T-helper 1 cell treated with Interleukin-12 subunit alpha and Interleukin-12 subunit beta and Interleukin-4 antibody, amounts not matched to agents 30 ng/mL and 1 ng/mL, for 36 hours (primary cell): ENCODE data around the gene PAAF1. TPM values are rescaled to one million over a fixed set of nuclear protein-coding genes. Genes with fewer than 3 reads are reported as not detected.
"Not testable (repeated sequence)": the region's sequence is repeated elsewhere in the genome, so short reads cannot be mapped to it uniquely, and the experiment has no call there.

Experiments
- intact Hi-C: fragments of 100-400 bp; cut with micrococcal nuclease; formaldehyde crosslinking; loops from one replicate; pipeline ENCODE4 v1.15.1; 2024
- total RNA-seq: library from RNA; stranded (reverse); gene quantifications from 2 replicates; pipeline ENCODE4 v1.2.3, GENCODE V29; 2022

PAAF1 gene
- total RNA-seq, 1 donor from 2014 or later, result 19.9 TPM

DNA sequence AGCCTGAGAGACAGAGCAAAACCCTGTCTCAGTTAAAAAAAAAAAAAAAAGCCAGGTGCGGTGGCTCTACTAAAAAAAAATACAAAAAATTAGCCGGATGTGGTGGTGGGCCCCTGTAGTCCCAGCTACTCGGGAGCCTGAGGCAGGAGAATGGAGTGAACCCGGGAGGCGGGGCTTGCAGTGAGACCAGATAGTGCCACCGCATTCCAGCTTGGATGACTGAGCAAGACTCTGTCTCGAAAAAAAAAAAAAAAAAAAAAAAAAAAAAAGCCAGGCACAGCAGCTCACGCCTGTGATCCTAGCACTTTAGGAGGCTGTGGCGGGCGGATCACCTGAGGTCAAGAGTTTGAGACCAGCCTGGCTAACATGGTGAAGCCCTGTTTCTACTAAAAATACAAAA is 3.6 kb downstream of the PAAF1 start:
- intact Hi-C loops, result not testable (repeated sequence)

DNA sequence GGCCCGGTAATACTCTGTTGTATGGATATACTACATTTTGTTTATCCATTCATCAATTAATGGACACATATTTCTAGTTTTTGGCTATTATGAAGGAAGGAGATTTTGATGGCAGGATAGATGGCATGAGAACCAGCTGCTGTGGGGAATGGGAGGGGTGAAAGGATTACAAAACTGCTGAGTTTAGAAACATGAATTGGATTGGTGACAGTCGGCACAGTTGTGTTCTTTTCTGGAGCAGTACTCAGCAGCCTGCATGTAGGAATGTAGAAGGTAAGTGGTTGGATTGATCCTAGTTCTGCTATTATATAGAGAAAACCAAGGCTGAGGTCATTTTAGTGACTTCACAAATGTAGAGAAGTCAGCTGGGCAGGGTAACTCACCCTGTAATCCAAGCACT is 7.1 kb downstream of the PAAF1 start:
- intact Hi-C loops, result no loop called here

DNA sequence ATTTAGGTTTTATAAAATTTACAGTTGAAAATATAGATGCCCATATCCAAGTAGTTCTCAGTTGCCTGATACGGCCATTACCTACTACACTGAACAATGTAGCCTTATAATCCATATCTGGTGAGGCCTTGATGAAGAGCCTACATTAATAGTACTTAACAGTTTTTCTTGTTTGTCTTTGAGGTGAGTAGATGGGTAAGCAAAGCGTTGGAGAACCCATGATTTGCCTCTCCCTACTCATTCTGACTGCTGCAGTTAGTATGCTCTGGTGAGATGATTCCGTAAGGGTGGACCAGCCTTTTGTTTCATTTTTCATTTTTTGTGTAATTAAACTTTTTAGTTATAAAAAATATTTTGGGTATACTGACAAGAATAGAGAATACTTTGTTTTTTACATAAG is 11.4 kb downstream of the PAAF1 start:
- intact Hi-C loops, result no loop called here

DNA sequence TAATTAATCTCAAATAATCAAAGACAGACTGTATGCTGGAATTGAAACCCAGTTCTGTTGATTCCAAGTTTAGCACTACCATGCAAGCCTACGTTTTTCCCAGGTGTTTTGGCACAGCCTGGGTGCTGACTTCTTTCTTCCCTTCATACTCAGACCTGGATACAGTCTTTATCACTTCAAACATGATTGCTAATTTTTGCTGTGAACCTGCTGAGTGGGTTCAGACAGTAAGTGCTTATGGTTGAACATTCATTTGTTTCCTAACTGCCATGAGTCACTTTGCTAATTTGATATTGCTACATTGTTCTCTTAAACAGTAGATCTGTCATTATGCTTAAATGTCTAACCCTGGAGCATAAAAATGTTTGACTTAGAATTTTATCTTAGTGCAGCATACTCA is 12.2 kb downstream of the PAAF1 start:
- intact Hi-C loops, result no loop called here

DNA sequence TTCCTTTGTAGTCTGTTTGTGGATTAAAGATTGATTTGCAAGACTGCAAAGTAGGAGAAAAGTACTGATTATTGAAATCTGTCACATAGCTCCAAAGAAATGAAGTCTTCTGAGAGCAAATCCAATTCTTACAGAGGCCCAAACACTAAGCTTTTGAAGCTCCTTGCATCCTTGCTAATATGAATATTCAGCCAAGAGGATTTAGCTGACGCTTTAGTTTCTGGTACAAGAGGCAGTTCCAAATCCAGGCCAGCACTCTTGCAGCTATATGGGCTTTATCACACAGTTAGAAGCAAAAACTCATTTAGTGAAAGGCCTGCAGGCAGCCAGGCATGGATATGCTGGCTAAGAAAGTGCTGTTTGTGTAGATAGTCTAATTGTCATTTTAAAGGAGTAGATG is 12.7 kb downstream of the PAAF1 start:
- intact Hi-C loops, result no loop called here

DNA sequence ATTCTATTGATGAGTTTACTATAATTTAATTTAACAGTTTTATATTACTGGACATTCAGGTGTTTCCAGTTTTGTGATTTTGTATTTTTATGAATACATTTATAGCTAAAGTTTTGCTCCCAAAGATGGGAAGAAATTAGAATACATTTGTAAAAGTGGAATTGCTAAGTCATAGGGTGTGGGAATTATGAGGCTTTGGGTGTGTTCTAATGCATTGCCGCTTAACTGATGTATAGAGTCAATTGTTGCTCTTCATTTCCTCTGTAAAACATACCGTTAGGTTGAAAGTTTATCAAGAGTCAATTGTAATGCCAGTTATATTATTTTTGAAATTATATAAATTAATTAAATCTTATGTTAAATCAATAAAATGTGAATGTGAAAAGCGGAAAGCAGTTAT is 16.2 kb downstream of the PAAF1 start:
- intact Hi-C loops, result no loop called here

DNA sequence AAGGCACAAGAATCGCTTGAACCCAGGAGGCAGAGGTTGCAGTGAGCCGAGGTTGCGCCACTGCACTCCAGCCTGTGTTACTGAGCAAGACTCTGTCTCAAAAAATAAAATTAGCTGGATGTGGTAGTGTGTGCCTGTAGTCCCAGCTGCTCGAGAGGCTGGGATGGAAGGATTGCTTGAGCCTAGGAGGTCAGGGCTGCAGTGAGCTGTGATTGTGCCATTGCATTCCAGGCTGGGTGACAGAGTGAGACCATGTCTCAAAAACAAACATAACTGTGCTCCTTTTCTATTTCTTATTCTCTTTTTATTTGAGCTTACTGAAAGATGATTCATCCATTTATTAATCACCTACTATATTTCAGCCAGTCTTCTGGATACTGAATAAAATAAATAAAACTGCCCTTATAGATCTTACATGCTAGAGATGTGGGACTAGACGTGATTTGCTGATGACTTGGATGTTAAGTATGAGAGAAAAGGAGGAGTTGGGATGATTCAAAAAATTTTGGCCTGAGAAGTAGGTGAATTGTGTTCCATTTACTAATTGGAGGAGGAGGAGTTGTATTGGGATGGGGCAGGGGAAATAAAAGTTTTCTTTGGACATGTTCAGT is 18.0 kb downstream of the PAAF1 start:
- intact Hi-C loops, result no loop called here

DNA sequence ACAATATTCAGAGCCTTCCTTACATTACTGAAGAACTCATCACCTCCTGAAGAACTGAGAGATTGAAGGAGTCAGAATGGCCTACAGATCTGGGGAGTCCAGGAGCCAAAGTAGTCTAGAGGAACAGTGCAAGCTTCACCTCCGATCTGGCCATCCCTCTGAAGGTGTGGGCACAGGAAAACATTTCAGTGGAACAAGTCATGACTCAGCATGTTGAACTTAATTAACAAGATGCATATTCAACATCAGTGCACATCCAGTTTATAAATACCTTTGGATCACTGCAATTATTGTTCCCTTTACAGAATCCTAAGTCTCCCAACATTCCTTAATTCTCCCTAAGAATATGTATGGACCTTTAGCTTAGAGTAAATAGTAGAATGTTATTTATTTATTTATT is 25.5 kb downstream of the PAAF1 start:
- intact Hi-C loops, result no loop called here

DNA sequence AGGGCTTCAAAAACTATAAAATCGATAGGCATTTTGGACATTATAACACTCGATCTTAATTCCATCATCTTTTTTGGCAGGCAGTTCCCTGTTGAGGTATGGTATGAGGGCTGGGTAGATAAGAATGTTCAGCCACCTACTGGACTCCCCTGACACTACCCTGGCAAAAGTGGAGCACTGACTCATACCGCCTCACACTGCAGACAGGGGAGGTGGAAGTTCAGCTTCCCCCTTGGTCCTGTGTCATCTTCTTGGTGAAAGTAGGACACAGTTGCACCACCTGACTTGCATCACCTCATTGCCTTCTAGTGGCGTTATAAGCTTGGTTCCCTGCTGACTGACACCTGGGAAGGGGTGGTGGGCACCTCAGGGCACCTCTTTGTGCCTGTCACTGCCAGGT is 30.4 kb downstream of the PAAF1 start:
- intact Hi-C loops, result no loop called here

DNA sequence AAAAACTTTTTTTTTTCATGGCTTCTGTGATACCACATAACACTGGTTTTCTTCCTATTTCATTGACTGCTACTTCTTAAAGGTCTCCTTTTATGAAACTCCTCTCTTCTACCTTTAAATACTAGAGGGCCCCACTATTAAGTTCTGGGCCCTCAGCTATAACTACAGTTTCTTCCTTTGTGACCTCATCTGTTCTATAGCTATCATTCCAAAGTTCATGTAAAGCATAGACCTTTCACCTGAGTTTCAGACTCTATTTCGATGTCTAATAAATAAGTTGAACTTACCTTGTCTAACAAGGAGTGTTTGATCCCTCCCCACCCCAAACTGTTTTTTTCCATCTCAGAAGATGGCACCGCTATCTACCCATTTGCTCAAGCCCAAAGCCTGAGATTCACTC is 35.2 kb downstream of the PAAF1 start:
- intact Hi-C loops, result no loop called here

DNA sequence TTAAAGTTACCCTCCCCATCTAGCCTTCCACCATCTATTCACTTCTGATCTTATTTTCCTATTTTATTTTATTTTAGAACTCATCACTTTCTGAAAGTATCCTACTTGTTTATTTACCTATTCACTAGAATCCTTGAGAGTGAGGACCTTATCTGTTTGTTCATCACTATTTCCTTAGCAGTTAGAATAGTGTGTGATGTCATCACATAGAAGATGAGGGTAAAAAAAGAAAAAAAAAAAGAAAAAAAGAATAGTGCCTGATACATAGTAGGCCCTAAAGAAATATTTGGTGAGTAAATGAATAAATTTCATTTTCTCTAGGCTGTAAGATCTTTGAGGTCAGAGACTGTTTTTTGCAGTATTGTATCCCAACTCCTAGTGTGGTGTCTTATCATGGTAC is 36.7 kb downstream of the PAAF1 start:
- intact Hi-C loops, result no loop called here

DNA sequence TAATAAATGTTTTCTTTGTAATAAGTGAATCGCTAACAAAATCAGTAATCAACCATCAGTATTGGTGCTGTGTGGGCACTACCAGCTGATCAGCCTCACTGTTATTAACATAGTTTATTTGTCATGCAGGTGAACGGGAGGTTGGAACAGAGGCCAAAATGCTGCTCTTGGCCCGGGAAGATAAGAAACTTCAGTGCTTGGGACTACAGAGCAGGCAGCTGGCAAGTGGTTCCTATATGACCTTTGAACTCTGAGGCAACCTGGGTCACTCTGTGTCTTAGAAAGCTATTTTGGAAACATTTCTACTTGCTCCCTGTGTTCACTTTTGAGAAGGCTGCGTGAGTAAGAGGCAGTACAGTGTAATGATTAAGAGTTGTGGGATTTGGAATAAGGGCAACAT is 37.5 kb downstream of the PAAF1 start:
- intact Hi-C loops, result no loop called here

DNA sequence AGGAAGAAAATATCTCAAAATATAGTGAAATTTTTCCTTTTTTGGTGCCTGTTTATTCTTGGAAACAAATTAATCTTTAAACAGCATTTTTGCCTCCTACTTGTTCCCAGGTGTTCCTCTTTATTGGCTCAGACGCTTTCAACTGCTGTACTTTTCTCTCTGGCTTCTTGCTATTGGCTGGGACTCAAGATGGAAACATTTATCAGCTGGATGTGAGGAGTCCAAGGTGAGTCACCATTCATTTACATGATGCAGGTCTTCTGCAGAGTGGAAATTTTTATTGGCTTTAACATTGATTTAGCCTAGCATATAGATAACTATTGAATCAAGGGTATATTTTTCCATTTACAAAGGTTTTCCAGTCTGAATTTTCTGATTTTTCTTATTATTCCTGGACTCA is 39.6 kb downstream of the PAAF1 start:
- intact Hi-C loops, result no loop called here

DNA sequence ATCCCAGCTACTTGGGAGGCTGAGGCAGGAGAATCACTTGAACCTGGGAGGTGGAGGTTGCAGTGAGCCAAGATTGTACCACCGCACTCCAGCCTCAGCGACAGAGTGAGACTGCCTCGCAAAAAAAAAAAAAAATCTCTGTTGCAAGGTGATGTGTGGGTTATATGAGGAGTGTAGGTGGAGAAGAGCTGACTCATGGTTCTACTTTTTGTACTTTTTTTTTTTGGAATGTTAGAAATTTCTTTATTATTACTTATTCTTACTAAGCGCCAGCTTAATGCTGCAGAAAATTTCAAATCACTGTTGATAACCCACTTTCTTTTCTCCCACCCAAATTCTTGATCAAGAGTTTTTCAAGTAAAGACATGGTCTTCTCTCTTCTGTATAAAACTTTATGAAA is 44.4 kb downstream of the PAAF1 start:
- intact Hi-C loops, result no loop called here

DNA sequence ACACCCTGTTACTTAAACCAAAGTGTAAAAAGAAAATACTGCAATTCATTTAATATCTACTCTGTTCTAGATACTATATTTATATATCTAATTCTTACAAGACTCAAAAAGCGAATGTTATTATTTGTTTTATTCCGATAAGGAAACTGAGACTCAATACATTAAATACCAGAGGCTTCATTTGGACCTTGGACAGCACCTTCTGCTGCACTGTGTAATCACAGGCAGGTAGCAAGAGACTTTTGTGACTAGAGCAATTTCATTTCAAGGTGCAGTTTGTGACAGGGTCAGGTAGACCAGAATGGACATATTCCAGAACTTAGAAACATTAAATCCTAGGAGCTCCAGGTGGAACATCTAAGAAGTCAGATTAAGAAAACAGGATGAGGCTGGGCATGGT is 52.6 kb downstream of the PAAF1 start:
- intact Hi-C loops, result no loop called here

DNA sequence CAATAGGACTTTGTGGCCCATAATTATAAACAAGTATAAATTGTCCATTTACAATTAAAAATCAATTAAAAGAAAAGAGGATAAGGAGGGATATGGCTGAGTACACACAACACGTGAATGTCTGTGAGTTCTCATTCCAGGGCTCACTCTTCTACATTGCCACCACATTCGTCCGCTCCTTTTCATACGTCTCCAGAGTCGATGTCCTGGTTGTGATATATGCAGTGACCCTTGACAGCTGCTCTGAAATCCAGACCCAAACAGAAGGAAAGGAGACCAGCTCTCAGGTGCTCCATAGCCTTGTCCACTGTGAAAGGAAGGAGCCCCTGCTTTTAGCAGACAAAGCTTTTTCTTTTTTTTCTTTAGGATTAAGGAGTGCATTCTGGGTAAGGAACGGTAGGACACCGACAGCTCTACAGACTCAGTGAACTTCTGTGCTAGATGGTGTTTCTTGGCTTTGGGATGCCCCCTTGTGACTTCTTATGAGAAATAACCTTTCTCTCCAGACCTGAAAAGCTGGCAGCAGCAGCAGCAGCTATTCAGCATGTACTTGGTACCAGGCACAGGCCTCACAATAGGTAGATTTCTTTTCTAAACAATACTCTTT is 54.3 kb downstream of the PAAF1 start:
- intact Hi-C loops, result loop anchor here (1.0 kb wide), 2 partner anchors 306 to 580 kb away; no protein-coding TSS in a partner anchor

DNA sequence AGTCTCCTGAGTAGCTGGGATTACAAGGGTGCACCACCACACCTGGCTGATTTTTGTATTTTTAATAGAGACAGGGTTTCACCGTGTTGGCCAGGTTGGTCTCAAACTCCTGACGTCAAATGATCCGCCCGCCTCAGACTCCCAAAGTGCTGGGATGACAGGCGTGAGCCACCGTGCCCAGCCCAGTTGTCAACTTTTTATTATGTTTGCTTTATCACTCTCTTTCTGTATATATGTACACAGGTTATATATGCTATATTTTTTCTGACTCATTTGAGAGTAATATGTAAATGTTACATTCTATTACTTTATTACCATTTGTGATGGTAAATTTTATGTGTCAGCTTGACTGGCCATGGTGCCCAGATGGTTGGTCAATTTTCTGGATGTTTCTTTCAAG is 55.2 kb downstream of the PAAF1 start:
- intact Hi-C loops, result loop anchor here (1.0 kb wide), 2 partner anchors 307 to 581 kb away; no protein-coding TSS in a partner anchor

DNA sequence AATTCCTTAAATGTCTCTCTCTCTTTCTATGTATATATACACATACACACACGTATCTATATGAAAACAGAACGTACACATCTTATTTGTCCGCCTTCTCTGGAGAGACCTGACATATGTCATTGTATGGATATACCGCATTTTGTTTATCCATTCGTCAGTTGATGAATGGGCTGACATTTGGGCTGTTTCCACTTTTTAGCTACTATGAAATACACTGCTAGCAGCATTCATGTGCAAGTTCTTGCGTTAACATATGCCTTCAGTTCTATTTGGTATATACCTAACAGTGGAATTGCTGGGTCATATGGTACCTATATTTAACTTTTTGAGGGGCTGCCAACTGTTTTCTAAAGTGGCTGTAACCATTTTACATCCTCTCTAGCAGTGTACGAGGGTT is 56.0 kb downstream of the PAAF1 start:
- intact Hi-C loops, result no loop called here

DNA sequence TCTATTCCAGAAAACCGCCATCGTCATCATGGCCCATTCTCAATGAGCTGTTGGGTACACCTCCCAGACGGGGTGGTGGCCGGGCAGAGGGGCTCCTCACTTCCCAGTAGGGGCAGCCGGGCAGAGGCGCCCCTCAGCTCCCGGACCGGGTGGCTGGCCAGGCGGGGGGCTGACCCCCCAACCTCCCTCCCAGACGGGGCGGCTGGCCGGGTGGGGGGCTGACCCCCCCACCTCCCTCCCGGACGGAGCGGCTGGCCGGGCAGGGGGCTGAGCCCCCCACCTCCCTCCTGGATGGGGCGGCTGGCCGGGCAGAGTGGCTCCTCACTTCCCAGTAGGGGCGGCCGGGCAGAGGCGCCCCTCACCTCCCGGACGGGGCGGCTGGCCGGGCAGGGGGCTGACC is 59.2 kb downstream of the PAAF1 start:
- intact Hi-C loops, result not testable (repeated sequence)

DNA sequence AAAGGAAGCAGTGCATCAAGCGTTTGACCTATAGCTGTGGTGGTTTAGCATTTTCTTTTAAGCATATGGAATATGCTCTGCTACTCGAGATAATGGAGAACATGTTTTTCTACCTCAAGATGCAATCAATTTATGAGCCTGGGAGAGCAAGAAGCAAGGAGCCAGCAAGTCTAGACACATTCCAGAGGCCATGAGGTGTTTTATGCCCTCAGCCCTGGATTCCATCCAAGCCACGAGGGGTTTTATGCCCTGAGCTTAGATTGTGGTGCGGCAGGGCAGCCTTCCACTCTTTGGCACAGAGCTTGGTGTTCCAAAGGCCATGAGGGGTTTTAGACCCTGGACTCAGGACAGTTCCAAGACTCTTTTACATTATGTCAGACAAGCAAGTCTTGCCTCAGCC is 62.3 kb downstream of the PAAF1 start:
- intact Hi-C loops, result no loop called here

DNA sequence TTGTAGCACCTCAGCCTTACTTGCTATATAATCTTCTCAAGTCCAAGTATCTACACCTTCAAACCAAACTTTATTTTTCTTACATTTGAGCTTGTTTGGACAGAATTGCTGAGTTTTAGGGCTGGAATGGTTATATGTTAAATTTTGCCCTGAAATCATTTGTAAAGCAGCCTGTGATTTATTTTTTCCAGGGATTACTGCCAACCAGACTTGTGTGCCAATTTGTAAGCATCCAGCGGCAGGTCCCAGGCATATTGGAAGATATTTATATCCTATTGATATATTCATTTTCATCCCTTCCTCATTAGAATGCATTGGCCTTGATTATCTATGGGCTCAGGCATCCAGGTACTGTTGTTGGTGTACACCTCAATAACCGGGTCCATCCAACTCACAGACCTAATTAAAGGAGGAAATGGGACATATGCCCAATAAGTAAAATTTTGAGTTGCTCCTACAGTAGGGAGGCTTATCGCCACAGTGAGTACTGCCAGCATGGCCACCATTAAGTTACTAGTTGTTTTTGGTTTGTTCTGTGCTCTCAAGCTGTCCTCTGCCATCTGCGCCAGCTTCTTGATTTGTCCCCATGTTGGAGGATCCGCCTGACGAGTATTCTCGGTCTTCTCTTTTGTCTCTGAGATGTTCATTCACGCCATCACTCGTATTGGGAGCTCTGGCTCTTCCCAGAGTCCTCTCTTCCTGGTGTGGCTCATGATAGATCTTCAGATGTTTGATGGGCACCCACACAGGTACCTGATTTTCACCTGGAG is 64.2 kb downstream of the PAAF1 start:
- intact Hi-C loops, result no loop called here

DNA sequence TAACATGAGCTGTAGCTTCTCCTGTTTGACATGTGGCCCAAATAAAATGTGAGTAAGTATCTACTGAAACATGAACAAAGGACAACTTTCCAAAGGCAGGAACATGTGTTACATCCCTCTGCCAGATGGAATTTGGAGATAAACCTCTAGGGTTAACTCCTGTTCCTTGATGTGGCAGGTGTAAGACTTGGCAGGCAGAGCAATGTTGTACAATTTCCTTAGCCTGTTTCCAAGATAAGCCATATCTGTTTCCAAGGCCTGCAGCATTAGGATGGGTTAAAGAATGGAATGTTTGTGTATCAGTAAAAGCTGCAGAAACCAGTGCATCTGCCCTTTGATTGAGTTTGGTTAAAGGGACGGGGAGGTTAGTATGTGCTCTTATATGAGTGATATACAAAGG is 65.2 kb downstream of the PAAF1 start:
- intact Hi-C loops, result no loop called here

DNA sequence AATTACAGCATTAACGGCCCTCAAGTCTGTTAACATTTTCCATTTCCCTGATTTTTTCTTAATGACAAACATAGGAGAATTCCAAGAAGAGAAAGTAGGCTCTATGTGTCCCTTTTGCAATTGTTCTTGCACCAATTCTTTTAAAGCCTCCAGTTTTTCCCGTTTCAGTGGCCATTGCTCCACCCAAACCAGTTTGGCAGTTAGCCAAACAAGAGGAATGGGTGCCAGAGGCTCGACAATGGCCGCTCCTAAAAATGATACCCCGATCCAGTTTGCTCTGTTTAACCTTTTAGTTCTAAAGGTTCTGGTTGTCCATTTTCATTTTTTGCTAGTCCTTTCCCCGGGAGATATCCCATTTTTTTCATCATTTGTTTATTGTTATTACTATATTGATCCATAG is 67.3 kb downstream of the PAAF1 start:
- intact Hi-C loops, result no loop called here
